Hepatocyte (in vitro differentiated cells): ENCODE measurements around the gene CACTIN. TPM values are rescaled to one million over a fixed set of nuclear protein-coding genes. Genes with fewer than 3 reads are reported as not detected.

Experiments
- DNase-seq: peaks from one replicate; pipeline ENCODE4 v3.0.0-alpha.2; 2016; ENCODE audit warnings: low spot score
- H2AFZ ChIP-seq: fragments of 200-600 bp; sonication (generic); 2 replicates; pipeline ENCODE4 v1.6.0; 2016; ENCODE audit warnings: antibody characterized with exemption, mild to moderate bottlenecking
- H3K27ac ChIP-seq: fragments of 200-600 bp; sonication (generic); 2 replicates; pipeline ENCODE4 v1.5.1; 2016; ENCODE audit warnings: mild to moderate bottlenecking
- H3K27me3 ChIP-seq: fragments of 200-600 bp; sonication (generic); 2 replicates; pipeline ENCODE4 v1.6.1; 2016
- H3K36me3 ChIP-seq: fragments of 200-600 bp; sonication (generic); replicated peaks from 2 replicates; pipeline ENCODE4 v1.5.1; 2016; ENCODE audit warnings: low read depth; ENCODE audit not compliant: insufficient read depth
- H3K4me1 ChIP-seq: fragments of 200-600 bp; sonication (generic); 2 replicates; pipeline ENCODE4 v1.5.1; 2016; ENCODE audit warnings: mild to moderate bottlenecking, moderate library complexity; ENCODE audit not compliant: insufficient read depth
- H3K4me2 ChIP-seq: fragments of 200-600 bp; sonication (generic); 2 replicates; pipeline ENCODE4 v1.6.0; 2016
- H3K4me3 ChIP-seq: fragments of 200-600 bp; sonication (generic); 2 replicates; pipeline ENCODE4 v1.5.1; 2016; ENCODE audit warnings: mild to moderate bottlenecking
- H3K79me2 ChIP-seq: fragments of 200-600 bp; sonication (generic); 2 replicates; pipeline ENCODE4 v1.6.0; 2017; ENCODE audit warnings: mild to moderate bottlenecking
- H3K9me2 ChIP-seq: fragments of 200-600 bp; sonication (generic); replicated peaks from 2 replicates; pipeline ENCODE4 v1.6.0; 2017; ENCODE audit warnings: mild to moderate bottlenecking; ENCODE audit not compliant: insufficient read depth
- H3K9me3 ChIP-seq: fragments of 200-600 bp; sonication (generic); 2 replicates; pipeline ENCODE4 v1.5.1; 2016; ENCODE audit warnings: low read depth, mild to moderate bottlenecking
- H4K20me1 ChIP-seq: fragments of 200-600 bp; sonication (generic); 2 replicates; pipeline ENCODE4 v1.6.0; 2016; ENCODE audit warnings: mild to moderate bottlenecking; ENCODE audit not compliant: insufficient read depth, poor library complexity, severe bottlenecking
- EZH2 ChIP-seq: fragments of 200-600 bp; sonication (generic); IDR thresholded peaks from 2 replicates; pipeline ENCODE4 v1.6.1; 2016; ENCODE audit warnings: antibody characterized with exemption, mild to moderate bottlenecking, borderline replicate concordance
- EZH2phosphoT487 ChIP-seq: fragments of 200-600 bp; sonication (generic); IDR thresholded peaks from one replicate; pipeline ENCODE4 v1.6.1; 2018; ENCODE audit warnings: antibody characterized with exemption, mild to moderate bottlenecking, low read depth, moderate library complexity; ENCODE audit not compliant: unreplicated experiment, severe bottlenecking
- WGBS: methylation state at CpG from one replicate; pipeline ENCODE4 v1.1.6; 2016; ENCODE audit warnings: low lambda C conversion rate; ENCODE audit errors: missing lambda C conversion rate; 5-methylcytosine and 5-hydroxymethylcytosine counted together
- polyA plus RNA-seq: library from polyadenylated mRNA; unstranded; fragments of >200 nt; fragmentation: Nextera tagmentation; extraction: Ambion mirVana; gene quantifications from 2 replicates; pipeline ENCODE4 v1.2.1, GENCODE V29; 2016
- total RNA-seq: library from RNA; depleted of rRNA; stranded (reverse); fragments of >200 nt; gene quantifications from 2 replicates; pipeline ENCODE4 v1.2.3, GENCODE V29; 2014
- TF ChIP-seq, protein P1 (sequence below): fragments of 200-600 bp; sonication (generic); IDR thresholded peaks from 2 replicates; pipeline ENCODE4 v1.5.1; 2016; ENCODE audit warnings: antibody characterized with exemption, mild to moderate bottlenecking; ENCODE audit not compliant: poor library complexity

Gene CACTIN
- total and polyA plus RNA-seq, 2 experiments from 2014 or later = 15.7 to 18.3 TPM

DNA sequence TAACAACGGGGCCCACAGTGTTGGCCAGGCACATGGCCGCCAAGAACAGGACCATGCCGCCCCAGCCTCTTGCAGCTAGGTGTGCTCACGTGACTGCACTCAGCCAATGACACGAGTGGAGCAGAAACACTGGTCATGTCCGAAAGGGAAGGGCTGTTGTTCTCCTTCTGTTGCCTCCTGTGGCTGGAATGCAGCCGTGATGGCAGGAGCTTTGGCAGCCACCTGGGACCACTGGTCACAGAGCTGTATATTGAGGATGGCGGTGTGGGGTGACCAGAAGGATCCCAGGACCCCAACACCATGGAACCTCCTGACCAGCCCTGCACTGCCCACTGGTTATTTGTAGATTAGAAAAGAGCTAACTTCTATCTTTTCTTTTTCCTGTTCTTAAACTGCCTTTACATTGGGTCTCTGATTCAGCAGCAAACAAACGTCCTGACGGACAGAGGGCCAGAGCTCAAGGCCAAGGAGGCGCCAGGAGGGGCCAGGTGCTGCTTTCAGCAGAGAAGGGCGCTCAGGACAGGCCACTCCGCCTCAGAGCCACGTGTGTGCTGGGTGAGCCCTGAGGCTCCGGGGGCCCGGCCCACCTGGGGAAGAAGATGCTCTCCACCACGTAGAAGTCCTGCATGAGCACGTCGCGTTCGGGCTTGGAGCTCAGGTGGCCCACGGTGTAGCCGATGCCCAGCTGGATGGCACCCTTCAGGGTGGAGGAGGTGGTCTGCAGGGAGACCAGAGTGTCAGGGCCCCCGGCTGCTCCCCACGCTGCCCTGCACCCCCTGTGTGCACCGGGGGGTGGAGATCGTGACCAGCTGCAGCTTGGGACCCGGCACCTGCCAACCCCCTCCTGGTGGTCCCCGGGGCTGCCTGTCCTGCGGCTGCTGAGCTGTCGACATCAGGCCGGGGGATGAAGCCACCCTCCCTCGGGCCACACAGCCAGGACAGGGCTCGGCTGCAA lies 35.0 kb upstream of the CACTIN start:
- H2AFZ ChIP-seq = no peak overlapping the region
- no peaks in the 10 kb centered on the region for H3K4me1 ChIP-seq
- H4K20me1 ChIP-seq = no peaks in the 10 kb centered on the region
- no peak for DNase-seq
- H3K4me3 ChIP-seq = no peak overlapping the region
- H3K79me2 ChIP-seq = no peaks in the 10 kb centered on the region
- H3K4me2 ChIP-seq = no peak overlapping the region
- H3K27ac ChIP-seq = no peak overlapping the region
- no peaks in the 10 kb centered on the region for H3K36me3 ChIP-seq
- 96% methylated on average over 34 of the region's 34 CpGs for WGBS
- H3K9me2 ChIP-seq = no peaks in the 10 kb centered on the region
- H3K27me3 ChIP-seq = no peaks in the 10 kb centered on the region
- TF ChIP-seq EZH2phosphoT487 (no peak), EZH2 (no peak)
- TF ChIP-seq, protein P1, sequence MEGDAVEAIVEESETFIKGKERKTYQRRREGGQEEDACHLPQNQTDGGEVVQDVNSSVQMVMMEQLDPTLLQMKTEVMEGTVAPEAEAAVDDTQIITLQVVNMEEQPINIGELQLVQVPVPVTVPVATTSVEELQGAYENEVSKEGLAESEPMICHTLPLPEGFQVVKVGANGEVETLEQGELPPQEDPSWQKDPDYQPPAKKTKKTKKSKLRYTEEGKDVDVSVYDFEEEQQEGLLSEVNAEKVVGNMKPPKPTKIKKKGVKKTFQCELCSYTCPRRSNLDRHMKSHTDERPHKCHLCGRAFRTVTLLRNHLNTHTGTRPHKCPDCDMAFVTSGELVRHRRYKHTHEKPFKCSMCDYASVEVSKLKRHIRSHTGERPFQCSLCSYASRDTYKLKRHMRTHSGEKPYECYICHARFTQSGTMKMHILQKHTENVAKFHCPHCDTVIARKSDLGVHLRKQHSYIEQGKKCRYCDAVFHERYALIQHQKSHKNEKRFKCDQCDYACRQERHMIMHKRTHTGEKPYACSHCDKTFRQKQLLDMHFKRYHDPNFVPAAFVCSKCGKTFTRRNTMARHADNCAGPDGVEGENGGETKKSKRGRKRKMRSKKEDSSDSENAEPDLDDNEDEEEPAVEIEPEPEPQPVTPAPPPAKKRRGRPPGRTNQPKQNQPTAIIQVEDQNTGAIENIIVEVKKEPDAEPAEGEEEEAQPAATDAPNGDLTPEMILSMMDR = no peak
- no peaks in the 10 kb centered on the region for H3K9me3 ChIP-seq

DNA sequence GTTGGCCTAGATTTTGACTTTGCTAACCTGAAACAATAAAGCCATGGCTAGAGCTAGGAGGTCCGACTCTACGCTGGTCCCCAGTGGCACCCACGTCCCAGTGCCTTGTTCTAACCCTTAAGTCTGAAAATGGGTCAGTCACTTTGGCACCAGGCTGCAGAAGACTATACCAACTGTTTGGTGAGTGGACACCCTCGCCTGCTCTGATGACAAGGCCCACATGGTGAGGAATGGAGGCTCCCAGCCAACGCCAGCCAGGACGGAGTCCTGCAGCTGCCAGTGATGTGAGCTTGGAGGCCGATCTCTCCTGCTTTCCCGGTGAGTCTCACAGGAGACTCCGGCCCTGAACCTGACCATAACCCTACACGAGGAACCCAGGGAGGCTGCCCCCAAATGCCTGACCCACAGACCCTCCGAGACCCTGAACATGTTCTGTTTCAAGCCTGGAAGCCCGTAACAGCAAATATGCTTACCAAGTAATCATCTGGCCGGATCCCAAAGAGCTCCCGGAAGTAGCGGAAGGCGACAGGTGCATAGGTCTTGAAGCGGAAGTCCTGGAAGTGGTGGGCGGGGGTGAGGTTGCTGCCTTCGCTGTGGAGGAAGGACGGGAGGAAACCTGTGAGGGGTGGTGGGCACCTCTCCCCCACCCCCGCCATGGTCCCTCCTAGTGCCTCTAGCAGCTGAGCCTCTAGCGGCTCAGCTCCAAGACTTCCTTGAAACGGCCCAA lies 34.1 kb upstream of the CACTIN start:
- TF ChIP-seq EZH2phosphoT487 (no peak), EZH2 (no peak)
- TF ChIP-seq, protein P1 = no peak
- H3K36me3 ChIP-seq = no peaks in the 10 kb centered on the region
- no peak for DNase-seq
- no peak overlapping the region for H2AFZ ChIP-seq
- no peak overlapping the region for H3K4me2 ChIP-seq
- H3K9me2 ChIP-seq = no peaks in the 10 kb centered on the region
- H3K79me2 ChIP-seq = no peaks in the 10 kb centered on the region
- no peaks in the 10 kb centered on the region for H3K4me1 ChIP-seq
- no peak overlapping the region for H3K4me3 ChIP-seq
- H4K20me1 ChIP-seq = no peaks in the 10 kb centered on the region
- no peaks in the 10 kb centered on the region for H3K27me3 ChIP-seq
- WGBS = 91% methylated on average over 22 of the region's 23 CpGs
- H3K9me3 ChIP-seq = no peaks in the 10 kb centered on the region
- H3K27ac ChIP-seq = no peak overlapping the region

DNA sequence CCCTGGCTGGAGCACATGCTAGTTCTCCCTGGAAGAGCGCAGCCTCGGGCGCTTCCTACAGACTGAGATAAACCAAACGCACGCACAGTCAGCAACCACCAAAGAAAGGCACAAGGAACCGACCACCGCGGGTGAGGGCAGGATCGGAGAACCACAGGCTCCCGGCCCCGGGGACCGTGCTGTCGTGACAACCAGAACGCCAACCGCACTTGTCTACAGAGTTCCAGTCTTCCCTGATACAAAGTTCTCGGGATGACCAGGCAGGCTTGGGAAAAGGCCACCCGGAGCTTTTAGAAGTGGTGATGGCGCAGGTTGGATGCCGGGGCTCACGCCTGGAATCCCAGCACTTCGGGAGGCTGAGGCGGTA lies 33.1 kb upstream of the CACTIN start:
- TF ChIP-seq, protein P1 = no peak
- TF ChIP-seq EZH2 = no peak
- TF ChIP-seq EZH2phosphoT487 = no peak
- H3K9me2 ChIP-seq = no peaks in the 10 kb centered on the region
- H3K9me3 ChIP-seq = no peaks in the 10 kb centered on the region
- DNase-seq = no peak
- no peak overlapping the region for H3K4me2 ChIP-seq
- H3K36me3 ChIP-seq = no peaks in the 10 kb centered on the region
- H3K4me1 ChIP-seq = no peaks in the 10 kb centered on the region
- H3K79me2 ChIP-seq = no peaks in the 10 kb centered on the region
- H2AFZ ChIP-seq = no peak overlapping the region
- no peaks in the 10 kb centered on the region for H4K20me1 ChIP-seq
- WGBS = 93% methylated on average over 20 of the region's 22 CpGs
- no peaks in the 10 kb centered on the region for H3K27me3 ChIP-seq
- H3K4me3 ChIP-seq = no peak overlapping the region
- H3K27ac ChIP-seq = no peak overlapping the region
